ENCODE data around the gene CDH3.

- TF ChIP-seq, protein P1, sequence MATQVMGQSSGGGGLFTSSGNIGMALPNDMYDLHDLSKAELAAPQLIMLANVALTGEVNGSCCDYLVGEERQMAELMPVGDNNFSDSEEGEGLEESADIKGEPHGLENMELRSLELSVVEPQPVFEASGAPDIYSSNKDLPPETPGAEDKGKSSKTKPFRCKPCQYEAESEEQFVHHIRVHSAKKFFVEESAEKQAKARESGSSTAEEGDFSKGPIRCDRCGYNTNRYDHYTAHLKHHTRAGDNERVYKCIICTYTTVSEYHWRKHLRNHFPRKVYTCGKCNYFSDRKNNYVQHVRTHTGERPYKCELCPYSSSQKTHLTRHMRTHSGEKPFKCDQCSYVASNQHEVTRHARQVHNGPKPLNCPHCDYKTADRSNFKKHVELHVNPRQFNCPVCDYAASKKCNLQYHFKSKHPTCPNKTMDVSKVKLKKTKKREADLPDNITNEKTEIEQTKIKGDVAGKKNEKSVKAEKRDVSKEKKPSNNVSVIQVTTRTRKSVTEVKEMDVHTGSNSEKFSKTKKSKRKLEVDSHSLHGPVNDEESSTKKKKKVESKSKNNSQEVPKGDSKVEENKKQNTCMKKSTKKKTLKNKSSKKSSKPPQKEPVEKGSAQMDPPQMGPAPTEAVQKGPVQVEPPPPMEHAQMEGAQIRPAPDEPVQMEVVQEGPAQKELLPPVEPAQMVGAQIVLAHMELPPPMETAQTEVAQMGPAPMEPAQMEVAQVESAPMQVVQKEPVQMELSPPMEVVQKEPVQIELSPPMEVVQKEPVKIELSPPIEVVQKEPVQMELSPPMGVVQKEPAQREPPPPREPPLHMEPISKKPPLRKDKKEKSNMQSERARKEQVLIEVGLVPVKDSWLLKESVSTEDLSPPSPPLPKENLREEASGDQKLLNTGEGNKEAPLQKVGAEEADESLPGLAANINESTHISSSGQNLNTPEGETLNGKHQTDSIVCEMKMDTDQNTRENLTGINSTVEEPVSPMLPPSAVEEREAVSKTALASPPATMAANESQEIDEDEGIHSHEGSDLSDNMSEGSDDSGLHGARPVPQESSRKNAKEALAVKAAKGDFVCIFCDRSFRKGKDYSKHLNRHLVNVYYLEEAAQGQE (IDR thresholded peaks at IDR 0.05), result no peak
- TF ChIP-seq ELK1 (IDR thresholded peaks at IDR 0.05; ENCODE audit: low read depth, low read length) (no peak), POLR2A (IDR thresholded peaks at IDR 0.05; ENCODE audit: low read length) (no peak), JUN (IDR thresholded peaks at IDR 0.05) (no peak), TP53 (CRISPR knock-in tag; IDR thresholded peaks at IDR 0.05) (no peak), KDM1A (IDR thresholded peaks at IDR 0.05; ENCODE audit: low read depth) (no peak), EP300 (IDR thresholded peaks at IDR 0.05) (no peak), CHD4 (IDR thresholded peaks at IDR 0.05; ENCODE audit: borderline replicate concordance) (no peak), POLR2AphosphoS2 (conservative IDR thresholded peaks at IDR 0.05; ENCODE audit: low read length) (no peak), KDM5A (IDR thresholded peaks at IDR 0.05) (no peak)
- TF ChIP-seq, protein P2, sequence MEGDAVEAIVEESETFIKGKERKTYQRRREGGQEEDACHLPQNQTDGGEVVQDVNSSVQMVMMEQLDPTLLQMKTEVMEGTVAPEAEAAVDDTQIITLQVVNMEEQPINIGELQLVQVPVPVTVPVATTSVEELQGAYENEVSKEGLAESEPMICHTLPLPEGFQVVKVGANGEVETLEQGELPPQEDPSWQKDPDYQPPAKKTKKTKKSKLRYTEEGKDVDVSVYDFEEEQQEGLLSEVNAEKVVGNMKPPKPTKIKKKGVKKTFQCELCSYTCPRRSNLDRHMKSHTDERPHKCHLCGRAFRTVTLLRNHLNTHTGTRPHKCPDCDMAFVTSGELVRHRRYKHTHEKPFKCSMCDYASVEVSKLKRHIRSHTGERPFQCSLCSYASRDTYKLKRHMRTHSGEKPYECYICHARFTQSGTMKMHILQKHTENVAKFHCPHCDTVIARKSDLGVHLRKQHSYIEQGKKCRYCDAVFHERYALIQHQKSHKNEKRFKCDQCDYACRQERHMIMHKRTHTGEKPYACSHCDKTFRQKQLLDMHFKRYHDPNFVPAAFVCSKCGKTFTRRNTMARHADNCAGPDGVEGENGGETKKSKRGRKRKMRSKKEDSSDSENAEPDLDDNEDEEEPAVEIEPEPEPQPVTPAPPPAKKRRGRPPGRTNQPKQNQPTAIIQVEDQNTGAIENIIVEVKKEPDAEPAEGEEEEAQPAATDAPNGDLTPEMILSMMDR (IDR thresholded peaks at IDR 0.05), result no peak
- TF ChIP-seq, protein P3, sequence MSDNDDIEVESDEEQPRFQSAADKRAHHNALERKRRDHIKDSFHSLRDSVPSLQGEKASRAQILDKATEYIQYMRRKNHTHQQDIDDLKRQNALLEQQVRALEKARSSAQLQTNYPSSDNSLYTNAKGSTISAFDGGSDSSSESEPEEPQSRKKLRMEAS (IDR thresholded peaks at IDR 0.05), result no peak
- TF ChIP-seq, protein P4, sequence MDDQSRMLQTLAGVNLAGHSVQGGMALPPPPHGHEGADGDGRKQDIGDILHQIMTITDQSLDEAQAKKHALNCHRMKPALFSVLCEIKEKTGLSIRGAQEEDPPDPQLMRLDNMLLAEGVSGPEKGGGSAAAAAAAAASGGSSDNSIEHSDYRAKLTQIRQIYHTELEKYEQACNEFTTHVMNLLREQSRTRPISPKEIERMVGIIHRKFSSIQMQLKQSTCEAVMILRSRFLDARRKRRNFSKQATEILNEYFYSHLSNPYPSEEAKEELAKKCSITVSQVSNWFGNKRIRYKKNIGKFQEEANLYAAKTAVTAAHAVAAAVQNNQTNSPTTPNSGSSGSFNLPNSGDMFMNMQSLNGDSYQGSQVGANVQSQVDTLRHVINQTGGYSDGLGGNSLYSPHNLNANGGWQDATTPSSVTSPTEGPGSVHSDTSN (IDR thresholded peaks at IDR 0.05), result no peak
Measured at GRCh38 chr16:68685685-68686478, 40.8 kb downstream of the CDH3 start.
